GM18508 (cell line): ENCODE results near the gene FREM3.
"Not testable (repeated sequence)": the region's sequence is repeated elsewhere in the genome, so short reads cannot be mapped to it uniquely, and the experiment has no call there.

Source experiments
- ATAC-seq: cut with Tn5 transposase; IDR thresholded peaks from one replicate; pipeline ENCODE4 v1.9.1; 2021; ENCODE audit warnings: moderate number of reproducible peaks; ENCODE audit not compliant: insufficient read depth, unreplicated experiment

FREM3 gene

GRCh38 chr4:143700416-143701352, at the start of gene FREM3:
FREM3 (minus strand) TSS chr4:143700675; CDS start chr4:143700675, 0 bp downstream.
- no peak for ATAC-seq

- no peak for ATAC-seq
Observed at GRCh38 chr4:143745874-143746273, 45.4 kb upstream of the FREM3 start.

DNA sequence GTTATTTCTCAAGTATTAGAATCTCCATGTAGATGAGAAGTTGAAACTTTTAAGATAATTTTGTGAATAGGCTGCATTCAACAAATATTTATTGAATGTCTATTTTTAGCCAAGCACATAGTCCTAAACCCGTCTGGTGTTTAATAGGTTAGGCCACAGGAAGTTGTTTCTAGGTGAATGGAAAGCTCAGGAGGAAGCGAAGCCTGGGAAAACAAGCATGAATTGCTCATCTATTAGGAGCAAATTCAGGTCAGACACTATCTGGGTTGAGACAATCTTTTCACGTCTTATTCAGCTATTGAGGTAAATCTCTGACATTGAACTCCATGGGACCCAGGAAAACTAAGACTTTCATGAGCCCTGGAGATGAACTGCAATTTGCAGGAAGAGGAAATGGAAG, 43.1 kb upstream of the FREM3 start:
- no peak for ATAC-seq

- no peak for ATAC-seq
Observed at GRCh38 chr4:143742834-143743233, 42.4 kb upstream of the FREM3 start.

GRCh38 chr4:143736861-143737260, 36.4 kb upstream of the FREM3 start:
- no peak for ATAC-seq

- not testable (repeated sequence) for ATAC-seq
Observed at GRCh38 chr4:143736061-143736460, 35.6 kb upstream of the FREM3 start.

DNA sequence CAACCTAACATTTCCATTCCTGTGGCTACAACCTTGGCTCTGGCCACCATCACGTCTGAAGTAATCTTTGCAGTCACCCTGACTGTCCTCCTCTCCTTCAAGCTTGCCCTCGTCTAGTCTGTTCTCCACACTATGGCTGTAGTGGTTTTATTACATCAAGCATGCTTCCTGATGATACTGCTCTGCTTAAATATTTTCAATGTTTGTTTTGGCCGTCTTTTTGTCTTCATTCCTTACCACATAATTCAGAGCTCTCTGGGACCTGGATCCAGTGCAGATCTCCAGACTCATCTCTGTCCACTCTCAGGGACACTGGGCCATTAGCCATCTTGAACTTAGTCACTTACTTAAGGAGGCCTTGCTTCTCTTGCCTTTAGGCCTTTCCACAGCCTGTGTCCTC, 27.7 kb upstream of the FREM3 start:
- no peak for ATAC-seq

GRCh38 chr4:143726714-143727113, 26.2 kb upstream of the FREM3 start:
- ATAC-seq: no peak

DNA sequence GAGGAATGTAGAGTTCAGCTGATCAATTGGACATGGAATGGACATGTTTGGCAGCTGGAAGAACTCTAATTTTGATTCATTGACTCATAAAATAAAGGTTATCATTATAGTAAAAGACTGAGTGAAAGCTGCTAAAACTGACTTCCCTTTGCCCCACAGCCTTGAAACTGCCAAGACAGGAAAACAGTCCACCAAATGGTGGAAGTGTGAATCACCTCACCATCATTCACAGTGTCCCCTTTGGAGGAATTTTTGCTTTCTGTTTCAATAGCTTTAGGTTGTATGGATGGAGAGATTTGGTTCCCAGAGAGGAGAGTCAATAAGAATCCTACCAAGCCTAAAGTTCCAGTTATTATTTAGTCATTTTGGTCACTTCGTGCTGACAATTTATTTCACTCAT, 20.8 kb upstream of the FREM3 start:
- no peak for ATAC-seq

GRCh38 chr4:143718748-143719147, 18.3 kb upstream of the FREM3 start:
- not testable (repeated sequence) for ATAC-seq

GRCh38 chr4:143713955-143714625, 13.6 kb upstream of the FREM3 start:
- no peak for ATAC-seq

DNA sequence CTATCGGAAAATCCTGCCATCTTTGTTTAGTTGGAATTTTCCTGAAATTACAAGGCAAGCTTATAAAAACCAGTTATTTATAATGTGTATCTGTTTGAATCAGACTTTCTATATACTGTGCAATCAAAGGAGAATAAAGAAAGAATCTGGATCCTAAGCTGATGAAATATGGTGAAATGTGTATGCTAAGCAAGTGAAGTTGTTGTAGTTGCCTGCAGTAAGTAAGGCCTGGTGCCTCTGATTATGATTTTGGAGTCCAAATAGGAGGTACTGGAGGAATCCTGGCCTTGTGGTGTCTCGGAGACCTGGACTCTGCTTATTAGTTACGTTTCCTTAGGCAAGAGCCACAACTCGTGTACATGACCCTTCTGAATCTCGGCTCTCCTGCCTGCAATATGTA, 13.1 kb upstream of the FREM3 start:
- no peak for ATAC-seq

GRCh38 chr4:143712155-143712550, 11.7 kb upstream of the FREM3 start:
- ATAC-seq: no peak

GRCh38 chr4:143711543-143712154, 11.2 kb upstream of the FREM3 start:
- no peak for ATAC-seq

DNA sequence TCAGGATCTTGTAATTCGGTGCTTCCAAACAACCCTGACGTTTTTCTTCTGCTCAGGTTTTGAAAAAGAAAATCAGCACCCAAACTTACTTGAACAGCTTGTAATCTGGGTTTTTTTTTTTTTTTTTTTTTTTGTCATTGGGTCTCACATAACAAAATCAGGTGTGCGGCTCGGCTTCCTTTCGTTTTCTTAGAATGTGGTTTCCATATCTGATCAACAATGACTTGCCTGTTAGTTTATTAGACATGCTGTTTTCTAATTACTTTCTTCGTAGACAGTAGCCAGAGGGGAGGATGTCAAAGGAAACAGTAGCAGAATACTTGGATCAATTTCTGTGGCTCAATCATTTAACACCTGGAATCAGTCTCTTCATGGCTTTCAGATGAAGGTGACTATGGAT, 890 bp upstream of the FREM3 start:
- no peak for ATAC-seq

DNA sequence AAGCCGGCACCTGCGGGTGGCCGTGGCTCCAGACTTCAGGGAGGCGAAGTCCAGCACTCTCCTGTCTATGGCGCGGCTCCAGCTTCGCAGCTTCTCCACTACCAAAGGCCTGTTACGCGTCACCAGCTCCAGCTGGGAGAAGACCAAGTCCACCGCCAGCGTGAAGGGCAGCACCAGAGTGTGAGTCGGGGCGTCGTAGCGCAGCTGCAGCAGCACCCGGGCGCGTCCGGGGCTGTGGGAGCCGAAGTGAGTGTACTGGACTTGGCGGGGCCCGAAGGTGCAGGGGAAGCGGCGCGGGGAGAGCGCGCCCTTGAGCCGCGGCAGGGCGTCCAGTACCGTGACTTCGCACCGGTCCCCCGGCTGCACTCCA, 444 bp downstream of the FREM3 start:
- ATAC-seq: no peak

DNA sequence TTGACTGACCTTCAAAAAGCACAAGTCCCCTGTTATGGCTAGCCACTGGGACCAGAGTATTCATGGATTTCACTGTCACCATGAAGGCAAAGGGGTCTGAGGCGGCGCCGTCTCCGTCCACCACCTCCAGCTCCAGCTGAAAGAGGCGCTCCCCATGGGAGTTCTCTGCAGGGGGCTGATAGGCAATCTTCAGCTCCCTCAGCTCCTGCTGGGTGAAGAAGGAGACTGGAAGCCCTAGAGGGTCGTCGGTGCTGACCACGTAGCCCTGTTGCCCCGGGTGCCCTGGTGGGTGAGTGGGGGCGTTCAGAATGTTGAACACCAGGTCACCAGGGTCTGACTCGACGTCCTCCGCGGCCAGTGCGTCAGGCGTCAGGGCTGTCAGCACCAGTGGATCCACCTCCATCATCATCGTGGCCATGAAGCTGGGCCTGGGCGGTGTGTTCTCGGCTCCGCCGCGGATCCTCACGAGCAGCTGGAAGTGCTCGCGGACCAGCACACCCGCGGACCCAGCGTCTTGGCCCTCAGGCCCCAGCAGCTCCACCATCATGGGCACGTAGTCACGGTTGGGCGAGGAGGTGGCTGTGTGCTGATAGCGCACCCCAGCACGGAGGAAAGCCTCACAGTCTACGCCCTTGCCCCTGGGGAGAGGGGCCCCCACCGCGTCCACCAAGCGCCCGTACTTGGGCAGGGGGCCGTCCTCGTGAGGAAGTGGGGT, 987 bp downstream of the FREM3 start:
- no peak for ATAC-seq

- no peak for ATAC-seq
Observed at GRCh38 chr4:143693856-143694255, 6.6 kb downstream of the FREM3 start.

GRCh38 chr4:143692241-143692640, 8.2 kb downstream of the FREM3 start:
- no peak for ATAC-seq

GRCh38 chr4:143679434-143679833, 21.0 kb downstream of the FREM3 start:
- no peak for ATAC-seq

DNA sequence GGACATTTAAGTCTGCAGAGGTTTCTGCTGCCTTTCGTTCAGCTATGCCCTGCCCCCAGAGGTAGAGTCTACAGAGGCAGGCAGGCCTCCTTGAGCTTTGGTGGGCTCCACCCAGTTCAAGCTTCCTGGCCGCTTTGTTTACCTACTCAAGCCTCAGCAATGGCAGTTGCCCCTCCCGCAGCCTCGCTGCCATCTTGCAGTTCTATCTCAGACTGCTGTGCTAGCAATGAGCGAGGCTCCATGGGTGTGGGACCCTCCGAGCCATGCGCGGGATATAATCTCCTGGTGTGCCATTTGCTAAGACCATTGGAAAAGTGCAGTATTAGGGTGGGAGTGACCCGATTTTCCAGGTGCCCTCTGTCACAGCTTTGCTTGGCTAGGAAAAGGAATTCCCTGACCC, 26.8 kb downstream of the FREM3 start:
- ATAC-seq: not testable (repeated sequence)
